Femur (tissue), 1 donor: ENCODE data around the gene INSIG2.
"Not testable (repeated sequence)": the region's sequence is repeated elsewhere in the genome, so short reads cannot be mapped to it uniquely, and the experiment has no call there.

ENCODE experiments used
- DNase-seq: peaks from one replicate; pipeline ENCODE4 v3.0.0-alpha.2; 2017

The INSIG2 gene

GRCh38 chr2:118061135-118061955, 26.9 kb upstream of the INSIG2 start:
- peak; percentile 25 for DNase-seq

DNA sequence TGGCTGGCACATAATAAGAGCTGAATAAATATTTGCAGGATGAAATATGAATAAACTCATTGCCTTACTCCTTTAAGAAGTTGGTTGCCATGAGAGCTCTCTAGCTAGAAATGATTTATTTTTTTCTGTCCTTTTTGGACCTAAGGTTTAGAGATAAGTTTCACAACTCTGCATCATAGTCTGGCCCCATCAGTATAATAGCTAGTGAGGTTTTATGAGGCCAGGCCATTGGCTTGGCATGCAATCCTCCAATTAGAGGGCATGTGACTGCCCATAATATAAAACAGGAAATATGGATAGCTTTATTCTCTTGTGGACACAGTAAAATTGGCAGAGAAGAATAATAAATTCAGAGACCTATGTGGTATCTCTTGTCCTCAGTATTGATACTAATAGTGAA, 26.2 kb upstream of the INSIG2 start:
- DNase-seq: no peak

GRCh38 chr2:118062669-118063068, 25.6 kb upstream of the INSIG2 start:
- no peak for DNase-seq

DNA sequence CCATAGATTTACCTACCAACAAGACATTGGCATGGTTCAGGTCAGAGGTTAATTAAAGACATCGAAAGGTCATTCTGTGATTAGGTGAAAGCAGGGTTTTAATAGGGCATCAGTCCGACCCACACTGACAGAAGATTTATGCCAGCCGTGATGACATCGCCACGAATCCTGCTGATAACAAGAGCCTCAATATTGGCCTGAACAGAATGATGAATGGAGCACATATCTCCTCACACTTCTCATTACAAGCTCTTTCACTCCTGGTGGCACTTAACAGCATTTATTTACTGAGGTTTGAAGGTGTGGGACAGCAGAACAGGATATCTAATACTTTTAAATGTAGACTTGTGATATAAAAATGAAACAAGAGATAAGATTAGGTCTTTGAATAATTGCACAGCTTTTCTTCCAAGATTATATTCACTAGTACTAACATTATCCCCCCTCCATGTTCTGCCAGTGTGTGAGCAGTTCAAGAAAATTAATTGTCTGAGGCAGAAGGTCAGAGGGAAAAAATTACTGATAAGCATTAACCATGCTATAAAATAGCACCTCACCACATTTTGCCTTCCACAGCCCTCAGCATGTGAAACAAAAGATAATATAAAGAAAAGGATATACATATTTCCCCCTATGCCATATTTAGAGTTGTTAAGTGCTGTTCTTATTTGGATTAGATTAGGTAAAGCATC, 23.1 kb upstream of the INSIG2 start:
- no peak for DNase-seq

GRCh38 chr2:118065921-118066511, 22.3 kb upstream of the INSIG2 start:
- no peak for DNase-seq

GRCh38 chr2:118077636-118078247, 10.5 kb upstream of the INSIG2 start:
- DNase-seq: no peak

GRCh38 chr2:118078734-118079133, 9.5 kb upstream of the INSIG2 start:
- DNase-seq: no peak

GRCh38 chr2:118084491-118085089, 3.7 kb upstream of the INSIG2 start:
- DNase-seq: no peak

DNA sequence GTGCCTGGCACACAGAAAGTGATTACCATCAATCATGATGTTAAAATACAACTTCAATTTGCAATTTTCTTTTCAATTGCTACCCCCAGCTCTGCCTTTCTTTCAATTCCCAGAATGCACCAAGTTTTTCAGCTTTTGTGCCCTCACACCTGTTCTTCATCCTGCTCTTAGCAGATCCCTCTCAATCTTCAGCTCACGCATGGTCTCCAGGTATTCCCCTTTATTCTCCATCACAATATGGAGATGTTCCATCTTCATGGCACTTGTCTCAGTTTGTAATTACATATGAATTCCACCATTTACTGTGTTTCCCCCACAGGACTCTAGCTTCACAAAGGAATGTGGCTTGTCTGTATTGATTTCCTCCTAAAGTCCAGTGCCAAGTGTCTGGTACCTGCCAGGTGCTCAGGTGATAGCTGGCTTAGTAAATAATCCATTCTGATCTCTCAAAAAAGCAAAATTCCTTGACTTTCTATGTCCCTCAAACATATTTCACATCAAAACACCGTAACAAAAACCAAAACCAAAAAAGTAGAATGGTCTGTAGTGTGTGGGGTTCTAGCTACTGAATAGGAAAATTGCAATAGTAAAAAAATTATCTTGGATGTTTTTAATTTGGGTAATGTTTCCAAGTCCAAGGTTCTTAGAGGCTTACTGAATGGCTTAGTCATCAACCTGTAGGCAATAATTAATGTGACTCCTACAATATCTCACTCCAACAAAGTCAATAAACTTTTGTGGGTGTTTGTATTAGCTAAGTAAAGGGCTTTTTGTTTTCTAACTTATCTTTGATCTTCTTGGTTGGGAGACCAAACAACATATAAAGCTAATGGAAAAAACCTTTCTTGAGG, 2.9 kb upstream of the INSIG2 start:
- no peak for DNase-seq

- DNase-seq: no peak
Measured at GRCh38 chr2:118086024-118086633, 2.1 kb upstream of the INSIG2 start.

DNA sequence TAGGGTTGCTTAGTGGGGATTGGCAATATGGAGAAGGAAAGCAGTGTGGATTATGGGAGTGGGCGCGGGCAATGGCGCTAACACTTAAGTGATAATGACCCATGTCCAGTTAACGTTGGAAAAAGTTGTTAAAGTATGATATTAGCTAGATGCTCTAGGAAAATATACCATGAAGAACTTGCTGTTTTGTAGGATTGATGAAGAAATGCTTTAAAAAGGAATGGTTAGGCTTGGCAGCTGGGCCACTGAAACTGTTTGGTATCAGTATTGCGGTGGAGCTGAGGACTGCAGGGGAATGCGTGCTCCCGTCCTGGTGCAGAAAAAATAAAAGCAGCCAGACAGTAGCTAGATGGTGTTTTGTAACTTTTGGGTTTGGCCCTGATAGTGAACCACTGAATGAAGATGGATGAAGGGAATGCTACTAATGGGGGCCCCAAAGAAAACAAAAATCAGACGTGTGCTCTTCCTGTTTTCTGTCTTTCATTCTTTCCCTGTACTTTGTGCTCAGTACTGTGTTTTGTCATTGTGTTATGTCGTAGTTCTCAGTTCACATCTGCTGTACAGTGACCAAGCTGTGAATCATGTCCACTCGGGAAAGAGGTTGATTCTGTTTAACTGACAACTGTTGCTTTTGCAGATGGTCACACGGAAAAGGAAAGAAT, 999 bp downstream of the INSIG2 start:
- DNase-seq: no peak

DNA sequence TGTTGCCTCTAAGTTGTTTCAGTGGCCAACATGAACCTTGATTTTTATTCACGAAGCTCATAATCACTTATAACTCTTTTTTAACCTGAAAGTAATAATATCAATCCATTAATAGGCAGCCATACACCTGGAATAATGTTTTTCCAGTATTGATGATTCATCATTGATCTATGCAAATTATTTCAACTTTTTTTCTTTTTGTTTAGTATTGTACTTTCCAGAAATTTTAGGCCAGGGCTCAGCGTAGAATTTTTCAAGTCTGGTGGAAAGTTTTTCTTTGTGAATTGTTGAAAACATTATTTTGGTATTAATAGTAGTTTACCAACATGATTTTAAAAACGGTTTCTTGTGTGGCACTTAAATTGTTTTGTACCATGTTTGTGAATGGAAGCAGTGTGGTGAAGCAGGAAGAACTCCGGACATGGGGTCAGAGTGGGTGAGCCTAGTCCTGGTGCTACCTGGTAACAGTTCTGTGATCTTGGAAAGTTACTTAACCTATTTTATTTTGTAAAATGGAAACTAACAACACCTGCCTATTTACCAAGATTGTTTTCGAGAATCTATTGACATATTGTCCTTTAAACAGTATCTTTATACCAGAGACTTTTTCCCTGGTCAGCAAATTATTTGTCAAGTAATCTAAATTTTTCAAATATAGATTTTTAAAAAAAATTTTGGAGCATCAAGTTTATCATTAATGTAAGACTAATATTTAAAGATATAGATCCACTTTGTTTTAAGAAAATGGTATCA, 2.3 kb downstream of the INSIG2 start:
- no peak for DNase-seq

DNA sequence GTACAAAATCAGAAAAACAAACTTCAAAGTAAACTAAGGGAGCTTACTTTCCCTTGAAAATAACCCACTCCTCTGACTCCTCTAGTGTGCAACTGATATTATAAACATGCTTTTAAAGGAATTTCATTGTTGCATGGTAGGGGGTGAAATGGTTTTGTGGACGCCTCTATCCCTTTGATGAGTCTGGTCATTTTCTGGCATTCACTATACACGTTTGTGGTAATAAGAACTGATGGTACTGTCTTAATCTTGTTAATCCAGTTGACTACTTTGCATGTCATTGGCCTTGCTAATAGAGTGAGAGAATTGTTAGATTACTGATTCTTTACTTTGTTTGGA, 2.8 kb downstream of the INSIG2 start:
- no peak for DNase-seq

- DNase-seq: no peak
Measured at GRCh38 chr2:118091631-118092030, 3.4 kb downstream of the INSIG2 start.

GRCh38 chr2:118094102-118094501, 5.8 kb downstream of the INSIG2 start:
- not testable (repeated sequence) for DNase-seq

DNA sequence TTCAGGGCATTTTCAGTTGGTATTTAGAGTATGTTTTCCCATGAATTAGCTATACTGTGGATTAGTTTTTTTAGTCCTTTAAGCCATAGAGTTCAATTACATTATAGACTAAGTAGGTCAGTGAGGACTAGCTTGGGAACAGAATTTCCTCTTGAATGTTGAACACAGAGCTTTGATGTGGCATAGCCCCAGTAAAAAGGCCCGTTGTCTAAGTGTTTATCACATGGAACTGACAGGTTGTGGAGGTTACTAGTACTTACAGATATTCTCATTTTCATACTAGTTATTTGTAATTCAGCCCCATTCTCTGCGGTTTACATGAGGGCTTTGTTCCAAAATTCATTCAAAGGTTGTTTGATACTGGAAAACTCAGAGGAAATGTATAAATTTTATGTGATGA, 6.2 kb downstream of the INSIG2 start:
- no peak for DNase-seq

- DNase-seq: no peak
Measured at GRCh38 chr2:118095610-118096009, 7.3 kb downstream of the INSIG2 start.

GRCh38 chr2:118097657-118098056, 9.4 kb downstream of the INSIG2 start:
- DNase-seq: no peak

GRCh38 chr2:118098307-118099030, 10.2 kb downstream of the INSIG2 start:
- no peak for DNase-seq
